GM03348 (cell line): Measurements from ENCODE around the gene CFAP100.

ENCODE experiments used
- DNase-seq: peaks from one replicate; pipeline ENCODE4 v3.0.0; 2012; ENCODE audit warnings: low spot score

Gene CFAP100

DNA sequence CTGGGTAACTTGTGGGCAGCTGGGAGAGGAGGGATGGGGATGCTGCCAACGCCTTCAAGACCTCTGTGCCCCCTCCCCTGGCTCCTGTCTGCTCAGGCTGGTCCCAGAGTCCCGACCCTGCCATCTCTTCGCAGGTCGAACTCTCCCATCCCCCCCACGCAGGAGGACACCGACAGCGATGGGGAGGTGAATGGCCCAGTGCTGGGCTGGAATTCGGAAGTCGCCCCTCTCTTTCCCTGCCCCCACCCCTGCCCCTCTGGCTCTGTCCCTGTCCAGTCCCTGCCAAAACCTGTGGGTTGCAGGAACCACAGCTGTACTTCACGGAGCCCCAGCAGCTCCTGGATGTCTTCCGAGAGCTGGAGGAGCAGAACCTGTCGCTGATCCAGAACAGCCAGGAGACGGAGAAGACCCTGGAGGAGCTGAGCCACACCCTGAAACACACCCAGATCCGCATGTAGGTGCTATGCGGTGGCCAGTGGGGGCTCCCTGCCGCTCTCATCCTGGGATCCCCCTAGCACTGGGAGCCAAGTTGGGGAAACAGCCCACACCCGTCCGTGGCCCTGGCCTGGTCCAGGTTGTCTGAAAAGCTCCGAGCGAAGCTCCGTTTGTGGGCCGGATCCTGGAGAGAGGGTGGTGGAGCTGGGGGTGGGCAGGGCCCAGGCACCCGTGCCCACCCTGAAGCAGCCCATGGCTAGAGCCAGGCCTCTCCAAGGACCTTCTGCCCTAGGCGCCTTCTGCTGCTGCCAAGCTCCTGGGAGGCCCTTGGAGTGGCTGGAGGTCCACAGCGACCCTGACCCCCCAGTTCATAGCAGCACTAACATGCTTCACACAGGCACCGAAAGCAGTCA lies 28.7 kb downstream of the CFAP100 start:
- DNase-seq: no peak

DNA sequence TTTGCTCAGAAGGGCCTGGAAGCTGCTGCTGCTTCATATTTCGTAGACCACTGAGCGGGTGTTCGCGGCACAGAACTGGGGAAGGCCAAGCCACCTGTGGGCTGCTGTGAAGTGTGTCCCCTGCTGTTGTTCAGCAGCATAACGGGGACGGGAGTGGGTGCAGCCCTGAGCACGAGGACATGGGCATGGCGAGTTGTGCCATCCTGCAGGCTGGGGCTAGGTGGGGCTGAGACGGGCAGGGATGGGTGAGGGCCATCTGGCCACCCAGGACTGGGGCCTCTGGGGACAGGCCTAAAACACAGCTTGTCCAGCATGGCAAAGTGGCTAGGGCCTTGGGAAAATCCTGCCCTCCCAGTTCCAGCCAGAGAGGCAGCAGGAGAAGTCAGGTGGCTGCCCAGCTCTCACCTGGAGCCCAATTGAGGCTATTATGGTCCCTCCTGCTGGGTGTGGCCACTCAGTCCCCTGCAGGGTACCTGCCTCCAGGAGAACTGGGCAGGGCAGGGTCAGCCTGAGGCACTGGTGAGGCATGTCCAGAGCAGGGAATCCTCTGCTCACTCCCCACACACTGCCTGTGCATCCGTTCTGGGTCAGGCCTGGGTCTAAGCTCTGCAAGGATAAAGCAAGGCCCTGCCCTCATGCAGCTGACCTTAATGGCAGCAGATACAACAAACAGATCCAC lies 29.5 kb downstream of the CFAP100 start:
- no peak for DNase-seq

DNA sequence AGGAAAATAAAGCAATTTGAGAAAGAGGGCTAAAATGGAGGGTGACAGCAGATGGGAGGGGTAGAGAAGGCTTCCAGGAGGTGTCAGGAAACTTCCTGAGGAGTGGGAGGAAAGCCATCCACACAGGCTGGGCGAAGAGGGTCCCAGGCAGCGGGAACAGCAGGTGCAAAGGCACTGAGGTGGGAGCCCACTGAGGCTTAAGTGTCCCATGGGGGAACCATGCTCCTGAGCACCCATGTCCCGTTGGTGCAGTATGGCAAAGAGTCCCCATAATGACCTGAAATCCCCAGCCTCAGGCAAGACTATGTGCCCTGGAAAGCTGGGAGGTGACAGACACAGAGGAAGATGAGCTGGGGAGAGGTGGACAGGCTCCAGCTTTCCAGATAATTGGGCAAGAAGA lies 30.0 kb downstream of the CFAP100 start:
- DNase-seq: no peak

DNA sequence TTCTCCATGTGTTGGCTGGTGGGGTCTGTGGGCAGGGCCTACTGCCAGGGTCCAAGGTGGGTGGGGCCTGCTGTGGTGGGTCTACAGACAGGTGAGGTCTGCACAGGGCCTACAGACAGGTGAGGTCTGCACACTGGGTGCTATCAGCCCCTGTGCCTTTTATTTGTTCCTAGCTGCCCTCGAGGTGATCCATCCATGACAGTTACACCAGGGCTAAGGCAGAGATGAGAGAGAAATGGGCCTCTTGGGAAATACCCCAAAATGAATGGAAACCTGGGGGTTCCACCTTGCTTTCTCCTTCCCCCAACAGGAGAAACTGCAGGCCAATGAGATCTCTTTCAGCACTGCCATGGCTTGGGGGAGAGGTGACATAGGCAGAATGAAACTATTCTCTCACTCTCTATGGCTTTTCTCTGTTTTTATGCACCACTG lies 36.4 kb downstream of the CFAP100 start:
- DNase-seq: no peak

DNA sequence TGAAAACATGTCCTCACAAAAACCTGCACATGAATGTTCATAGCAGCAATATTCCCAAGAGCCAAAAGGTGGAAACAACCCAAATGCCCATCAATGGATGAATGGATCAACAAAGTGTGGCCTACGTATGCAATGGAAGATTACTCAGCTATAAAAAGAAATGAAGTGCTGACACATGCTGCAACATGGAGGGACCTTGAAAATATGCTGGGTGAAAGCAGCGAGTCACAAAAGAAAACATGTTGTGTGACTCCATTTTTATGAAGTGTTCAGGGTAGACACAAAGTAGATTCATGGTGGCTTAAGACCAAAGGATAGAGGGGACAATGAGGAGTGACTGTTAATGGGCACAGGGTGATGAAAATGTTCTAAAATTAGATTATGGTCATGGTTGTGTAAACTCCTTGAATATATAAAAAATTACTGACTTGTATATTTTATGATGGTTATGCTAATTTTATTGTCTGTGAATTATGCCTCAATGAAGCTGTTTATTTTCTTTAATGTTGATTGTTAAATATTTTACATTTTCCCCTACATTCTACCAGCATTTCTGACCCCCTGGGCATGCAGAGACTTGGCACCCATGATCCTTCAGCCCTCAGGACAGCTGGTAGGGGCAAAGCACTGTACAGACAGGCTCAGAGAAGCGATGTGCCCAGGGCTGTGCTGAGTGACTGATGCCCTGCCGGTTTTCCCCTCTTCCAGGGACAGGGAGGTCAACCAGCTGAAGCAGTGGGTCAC lies 37.8 kb downstream of the CFAP100 start:
- DNase-seq: no peak

DNA sequence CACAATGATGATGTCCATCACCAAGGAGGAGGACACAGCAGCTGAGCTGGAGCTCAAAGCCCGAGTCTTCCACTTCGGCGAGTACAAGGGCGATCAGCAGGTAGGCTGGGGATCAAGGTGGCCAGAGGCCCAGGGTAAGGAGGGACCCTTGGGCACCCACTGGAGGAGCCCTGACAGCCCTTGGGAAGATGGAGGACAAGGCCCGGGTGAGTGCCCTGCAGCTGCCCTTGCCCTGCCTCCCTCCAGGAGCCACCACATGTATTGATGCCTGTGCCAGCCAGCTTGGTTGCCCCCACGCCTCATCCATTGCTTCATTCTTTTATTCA lies 38.4 kb downstream of the CFAP100 start:
- no peak for DNase-seq

DNA sequence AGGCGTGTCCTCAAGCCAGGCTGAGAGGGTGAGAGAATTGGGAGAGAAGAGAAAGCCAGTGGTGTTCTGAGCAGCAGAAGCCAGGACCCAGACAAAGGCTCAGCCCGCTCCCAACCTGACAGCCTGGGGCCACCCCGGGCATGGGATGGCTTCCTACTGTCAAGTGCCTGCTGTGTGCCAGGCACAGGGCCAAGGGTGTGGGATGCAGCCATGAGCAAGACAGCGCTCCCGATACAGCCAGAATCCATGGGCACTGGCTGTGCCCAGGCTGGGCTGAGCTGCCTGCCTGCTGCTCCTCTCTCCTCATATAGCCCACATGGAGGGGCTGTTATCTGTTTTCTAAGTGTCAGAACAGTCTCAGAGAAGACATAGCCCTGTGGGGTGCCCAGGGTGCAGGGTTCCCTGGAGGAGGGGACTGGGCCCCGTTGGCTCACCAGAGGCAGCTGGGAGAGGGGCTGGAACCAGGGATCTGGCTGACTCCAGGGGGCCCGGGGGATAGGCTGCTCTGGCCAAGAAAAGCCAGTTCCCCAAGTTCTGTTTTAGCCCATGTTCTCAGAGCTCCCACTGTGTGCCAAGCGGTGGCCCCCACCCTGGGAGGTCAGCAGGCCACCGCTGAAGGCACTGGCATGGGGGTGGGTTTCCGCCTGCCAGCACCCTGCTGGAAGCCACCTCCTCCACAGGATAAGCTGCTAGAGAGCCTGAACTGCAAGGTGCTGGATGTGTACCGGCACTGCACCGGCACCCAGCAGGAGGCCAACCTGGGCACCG lies 39.0 kb downstream of the CFAP100 start:
- no peak for DNase-seq

DNA sequence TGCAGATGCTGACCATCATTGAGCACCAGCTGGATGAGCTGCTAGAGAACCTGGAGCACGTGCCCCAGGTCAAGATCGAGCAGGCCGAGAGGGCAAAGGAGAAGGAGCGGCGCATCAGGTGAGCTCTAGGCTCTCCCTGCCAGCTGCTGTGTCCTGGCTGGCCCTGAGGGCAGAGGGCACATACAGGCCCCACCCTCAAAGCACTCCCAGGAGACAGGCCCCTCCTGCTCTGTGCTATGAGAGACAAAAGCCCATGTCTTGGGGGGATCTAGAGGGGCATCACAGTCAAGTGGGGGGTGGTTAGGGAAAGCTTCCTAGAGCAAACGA lies 39.5 kb downstream of the CFAP100 start:
- DNase-seq: no peak

DNA sequence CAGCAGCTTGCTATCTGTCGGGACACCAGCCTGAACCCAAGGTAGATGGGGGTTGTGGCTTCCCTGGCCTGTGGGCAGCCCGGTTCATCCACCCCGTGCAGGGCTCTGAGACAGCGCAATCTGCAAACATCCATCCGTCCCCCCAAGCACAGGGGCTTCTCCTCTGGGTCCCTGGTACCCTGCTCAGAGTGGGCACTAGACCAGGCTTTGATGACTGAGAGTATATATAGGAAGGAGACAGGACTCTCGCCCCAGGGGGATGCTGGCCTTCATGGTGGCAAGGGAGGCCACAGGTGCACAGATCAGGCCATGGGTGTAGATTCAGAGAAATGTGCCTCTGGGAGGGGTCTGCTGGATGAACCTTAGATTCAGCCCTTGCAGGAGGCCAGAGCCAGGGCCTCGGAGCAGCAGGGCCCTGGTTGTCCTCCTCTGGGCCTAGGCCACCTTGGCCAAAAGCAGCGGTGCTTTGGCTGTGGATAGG lies 40.3 kb downstream of the CFAP100 start:
- no peak for DNase-seq

DNA sequence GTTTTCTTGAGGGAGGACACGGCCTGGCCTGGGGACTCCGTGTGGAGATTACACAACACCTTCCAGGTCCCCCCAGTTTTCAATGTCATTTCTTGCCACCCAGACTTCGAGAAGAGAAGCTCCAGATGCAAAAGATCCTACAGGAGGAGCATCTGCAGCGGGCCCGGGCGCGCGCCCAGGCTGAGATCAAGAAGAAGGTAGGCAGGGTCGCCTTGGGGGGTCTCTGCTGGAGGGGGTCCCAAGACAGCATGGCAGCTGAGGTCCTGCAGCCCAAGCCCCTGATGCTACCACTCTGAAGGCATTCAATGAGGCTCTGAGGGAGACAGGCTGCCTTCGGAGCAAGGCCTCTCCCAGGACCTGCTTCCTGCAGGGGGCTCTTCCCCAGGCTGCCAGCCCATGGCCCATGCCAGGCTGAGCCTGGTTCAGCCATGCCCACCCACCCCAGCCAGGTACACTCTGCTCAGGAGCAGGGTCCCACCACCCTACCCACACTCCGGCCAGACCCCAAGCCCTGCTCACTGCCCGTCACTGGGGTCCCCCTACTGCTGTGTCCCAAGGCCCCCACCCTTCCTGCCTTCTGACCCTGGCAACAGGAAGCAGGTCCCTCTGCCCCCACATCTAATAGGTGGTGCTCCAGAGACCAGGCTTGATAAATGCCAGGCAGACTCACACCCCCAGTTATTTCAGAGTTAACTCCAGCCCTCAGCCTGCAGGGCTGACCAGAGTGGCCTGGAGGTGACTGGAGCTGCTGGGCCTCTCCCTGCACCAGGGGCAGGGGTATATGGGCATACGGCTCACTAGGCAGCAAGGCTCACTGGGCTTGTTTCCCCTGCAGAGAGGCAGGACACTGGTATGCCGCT lies 41.0 kb downstream of the CFAP100 start:
- DNase-seq: no peak

DNA sequence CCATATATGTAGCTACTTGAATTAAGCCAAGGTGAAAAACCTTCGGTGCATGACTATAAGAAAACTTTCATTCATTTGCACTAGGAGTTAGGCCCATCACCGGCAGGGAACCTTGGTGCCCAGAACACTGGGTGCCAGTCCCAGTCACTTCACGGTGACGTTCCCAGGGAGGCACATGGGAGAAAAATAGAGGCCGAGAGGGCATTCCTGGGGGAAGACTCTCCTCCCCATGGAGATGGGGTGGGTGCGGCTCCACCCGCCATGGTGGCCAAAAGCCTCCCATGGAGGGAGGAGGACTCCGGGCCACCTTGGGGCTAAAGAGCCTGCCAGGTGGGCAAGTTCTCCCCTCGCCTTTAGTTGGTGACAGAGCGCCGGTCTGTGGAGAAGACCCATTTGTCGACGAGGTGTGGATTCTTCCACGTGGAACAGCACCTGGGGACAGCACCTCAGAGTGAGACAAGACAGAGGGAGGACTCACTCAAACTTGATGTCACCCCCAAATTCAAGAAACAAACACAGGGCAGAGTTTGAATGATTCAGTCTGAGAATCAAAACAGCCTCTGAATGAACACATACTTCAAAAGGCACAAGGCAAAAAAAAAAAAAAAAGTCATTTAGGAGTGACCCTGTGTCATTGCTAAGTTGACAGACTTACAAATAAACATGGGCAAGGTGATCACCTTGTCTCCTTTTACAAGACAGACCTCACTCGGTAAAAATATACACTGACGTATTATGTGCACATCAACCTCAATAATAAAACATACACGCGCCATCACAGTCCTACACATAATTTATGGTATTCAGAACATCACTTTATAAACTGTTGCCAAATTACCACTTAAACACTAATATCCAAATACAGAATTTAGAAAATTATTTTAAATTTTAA lies 42.4 kb downstream of the CFAP100 start:
- no peak for DNase-seq

DNA sequence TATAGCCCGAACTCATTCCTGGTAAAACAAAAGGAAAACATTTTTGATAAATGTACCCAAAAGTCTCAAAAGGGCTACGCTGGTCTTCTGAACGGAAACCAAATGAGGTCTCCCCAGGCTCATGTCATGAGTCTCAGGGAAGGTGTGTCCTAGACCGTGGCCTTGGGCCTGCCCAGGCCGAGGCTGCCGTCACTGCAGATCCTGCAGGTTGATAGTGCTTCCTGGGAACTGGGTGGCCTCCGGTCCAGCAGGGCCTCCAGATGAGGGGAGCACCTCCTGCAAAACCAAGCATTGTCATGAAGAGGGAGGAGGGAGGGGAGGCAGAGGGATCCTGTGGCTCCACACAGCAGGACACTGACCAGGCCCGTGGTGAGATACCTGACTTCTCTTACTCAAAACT lies 43.5 kb downstream of the CFAP100 start:
- DNase-seq: no peak

DNA sequence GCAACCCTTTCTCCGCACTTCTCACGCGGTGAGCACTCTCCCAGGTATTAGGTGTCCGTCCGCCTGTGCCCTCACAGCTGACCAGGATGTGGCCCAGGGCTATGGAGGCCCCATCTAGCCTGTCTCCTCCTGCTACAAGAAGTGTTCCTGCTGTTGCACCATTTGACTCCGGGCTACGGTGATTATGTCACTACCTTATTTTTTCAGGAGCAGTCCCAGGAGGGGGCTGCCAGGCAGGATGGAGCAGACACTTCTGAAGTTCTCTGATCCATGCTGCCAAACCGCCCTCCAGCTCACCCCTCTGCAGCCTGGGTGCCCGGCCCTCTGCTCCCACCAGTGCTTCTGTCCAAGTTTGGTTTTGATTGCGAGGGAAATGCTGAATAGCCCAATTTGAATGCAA lies 44.0 kb downstream of the CFAP100 start:
- no peak for DNase-seq

DNA sequence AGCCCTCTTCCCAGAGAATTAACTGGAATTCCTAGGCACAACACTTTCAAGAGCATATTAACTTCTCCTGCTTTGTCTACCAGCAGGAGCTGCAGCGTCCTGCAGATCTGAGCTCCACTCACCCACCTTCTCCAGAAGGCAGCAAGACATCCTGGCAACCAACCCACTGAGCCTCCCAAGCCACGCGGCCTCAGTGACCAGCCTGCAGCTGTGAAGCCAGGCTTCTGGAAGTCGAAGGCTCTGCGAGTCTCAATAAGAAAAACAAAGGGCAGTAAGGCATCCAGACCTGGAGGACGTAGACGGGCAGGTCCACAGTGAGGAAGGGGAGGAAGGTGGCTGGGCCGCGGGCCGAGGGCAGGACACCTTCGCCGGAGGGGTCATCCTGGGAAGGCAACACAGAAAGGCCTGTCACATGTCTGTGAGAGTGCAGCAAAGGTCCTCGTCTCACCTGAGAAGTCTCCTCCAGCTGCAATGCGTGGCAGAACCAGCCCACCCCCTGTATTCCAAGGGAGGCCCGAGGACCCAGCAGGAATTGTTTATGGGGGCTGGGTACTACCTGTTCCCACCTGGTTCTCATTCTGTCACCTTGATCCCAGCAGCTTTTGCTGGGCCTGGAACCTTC lies 44.7 kb downstream of the CFAP100 start:
- no peak for DNase-seq

DNA sequence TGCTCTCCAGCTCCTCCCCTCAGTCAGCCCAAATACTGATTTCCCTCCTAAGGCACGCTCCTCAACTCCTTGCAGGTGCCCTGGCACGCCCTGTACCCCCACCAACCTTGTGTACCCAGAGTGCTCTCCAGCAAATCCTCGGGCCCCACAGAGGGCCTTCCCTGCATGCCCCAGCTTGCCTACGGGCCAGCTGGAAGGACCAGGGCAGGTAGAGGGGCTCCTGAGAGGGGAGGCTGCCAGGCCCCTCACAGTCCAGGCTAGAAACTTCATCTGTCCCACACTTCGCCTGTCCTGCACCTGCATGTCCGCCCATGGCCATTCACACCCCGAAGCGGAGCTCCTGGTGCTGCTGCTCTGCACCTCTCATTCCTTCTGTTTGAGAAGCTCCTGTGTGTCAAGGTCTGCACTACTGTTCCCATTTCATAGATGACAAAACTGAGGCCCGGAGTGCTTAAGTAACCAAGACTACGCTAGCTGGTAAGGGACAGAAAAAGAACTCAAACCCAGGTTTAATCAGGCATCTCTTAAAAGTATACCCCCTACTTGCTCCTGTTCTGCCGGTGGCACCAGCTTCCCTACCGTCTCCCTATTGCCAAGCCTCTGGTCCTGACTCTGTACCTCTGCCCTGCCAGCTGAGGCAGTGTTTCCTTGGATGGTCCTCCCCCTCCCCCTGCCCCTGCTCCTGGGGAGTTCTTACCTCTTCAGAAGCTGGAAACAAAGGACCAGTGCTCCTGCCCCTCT lies 45.4 kb downstream of the CFAP100 start:
- DNase-seq: no peak

DNA sequence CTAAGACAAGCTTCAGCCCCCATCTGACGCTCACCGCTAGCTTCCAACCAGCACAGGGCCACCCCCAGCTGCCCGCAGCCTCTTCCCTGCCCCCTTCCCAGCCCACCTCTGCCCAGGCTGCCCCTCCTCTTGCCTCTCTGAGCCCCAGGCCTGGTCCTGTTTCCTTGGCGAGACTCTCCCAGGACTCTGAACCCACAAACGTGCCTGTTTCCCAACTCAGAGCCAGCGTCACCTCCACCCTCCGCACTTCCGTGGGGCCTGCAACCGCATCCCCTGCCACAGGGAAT lies 45.9 kb downstream of the CFAP100 start:
- no peak for DNase-seq

DNA sequence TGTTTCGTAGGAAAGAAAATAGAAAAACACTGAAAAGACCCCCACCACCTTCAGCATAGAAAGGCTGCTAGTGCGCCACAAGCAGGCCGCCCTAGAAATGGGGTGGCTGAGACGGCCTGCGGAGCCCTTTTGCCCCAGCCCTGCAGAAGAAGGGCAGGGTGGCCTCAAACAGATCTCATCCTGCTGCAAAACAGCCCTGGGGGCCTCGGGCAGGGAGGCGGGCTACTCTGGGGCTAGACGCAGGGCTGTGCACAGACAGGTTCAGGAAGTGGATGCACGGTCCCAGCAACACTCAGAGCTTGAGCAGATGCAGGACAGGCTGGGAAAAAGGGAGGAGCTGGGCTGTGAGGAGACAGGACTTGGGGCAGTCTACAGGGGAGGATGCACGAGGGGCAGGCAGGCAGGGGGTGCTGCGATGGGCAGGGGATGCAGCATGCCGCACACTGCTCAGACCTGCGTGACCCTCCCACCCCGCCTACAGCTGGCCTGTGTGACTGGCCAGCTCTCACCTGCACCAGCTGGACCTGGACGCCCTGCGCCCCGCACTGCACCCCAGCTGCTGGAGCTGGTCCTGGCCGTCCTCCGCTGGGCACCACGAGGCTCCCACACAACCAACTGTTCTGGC lies 46.7 kb downstream of the CFAP100 start:
- no peak for DNase-seq

DNA sequence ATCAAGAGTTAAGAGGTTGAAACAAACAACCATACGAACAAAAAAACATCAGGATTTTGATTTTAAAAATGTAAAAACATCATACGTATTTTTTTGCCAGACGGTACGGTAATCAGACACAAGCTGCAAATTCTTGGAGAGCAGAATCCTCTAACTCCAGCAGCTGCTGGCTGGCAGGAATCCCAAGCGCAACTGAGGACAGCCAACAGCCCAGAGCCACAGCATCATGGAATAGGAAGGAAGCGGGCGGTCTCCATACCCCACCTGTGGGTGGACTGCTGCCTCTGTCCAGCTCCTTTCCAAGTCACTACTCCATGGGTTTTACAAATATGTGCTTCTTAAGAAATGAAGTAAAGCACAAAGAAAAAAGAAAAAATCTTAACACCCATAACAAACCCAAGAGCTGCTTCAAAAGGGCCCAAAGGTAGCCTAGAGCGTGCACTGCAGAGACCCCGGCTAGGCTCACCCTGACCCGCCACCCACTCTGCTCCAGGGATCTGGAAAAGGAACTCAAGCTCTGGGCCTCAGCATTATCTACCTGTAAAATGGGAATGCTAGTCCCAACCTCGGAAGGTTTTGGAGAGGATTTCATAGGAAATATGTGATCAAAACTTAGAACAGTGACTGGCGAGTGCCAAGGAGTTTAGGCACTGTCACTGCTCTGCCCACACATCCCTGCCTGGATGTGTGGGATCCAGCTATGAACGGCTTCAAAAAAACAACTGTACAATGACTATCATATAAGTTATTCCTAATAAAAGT lies 47.6 kb downstream of the CFAP100 start:
- DNase-seq: no peak
